PC-9 (cell line): ENCODE data around the gene PRKCA. TPM values are rescaled to one million over a fixed set of nuclear protein-coding genes. Genes with fewer than 3 reads are reported as not detected.

Source experiments
- BruUV-seq: library from RNA; stranded (reverse); fragments of 400-500 nt; replicated peaks from 2 replicates; lab custom pipeline; 2021; lab: Mats Ljungman, UMichigan
- CTCF ChIA-PET: fragments of 300-600 bp; sonication (Branson Sonifier 250); formaldehyde crosslinking; loops from one replicate; lab custom pipeline; 2022; ENCODE audit warnings: antibody characterized with exemption; lab: Charles Lee
- POLR2A ChIA-PET: fragments of 300-600 bp; sonication (Branson Sonifier 250); formaldehyde crosslinking; loops from one replicate; lab custom pipeline; 2022; ENCODE audit warnings: antibody characterized with exemption; ENCODE audit not compliant: unreplicated experiment; lab: Charles Lee
- DNase-seq, 2 experiments: peaks; one replicate each; pipeline versions ENCODE4 v3.0.0 to v3.0.0-alpha.2; 2015 to 2022; ENCODE audit warnings: mixed read lengths in 1 of 2
- H2AFZ ChIP-seq: fragments of 200-600 bp; sonication (generic); 2 replicates; pipeline ENCODE4 v1.8.1; 2017; ENCODE audit warnings: antibody characterized with exemption
- H3F3A ChIP-seq: fragments of 200-600 bp; sonication (generic); 2 replicates; pipeline ENCODE4 v1.8.1; 2017; ENCODE audit warnings: antibody characterized with exemption, mild to moderate bottlenecking, low read depth; ENCODE audit not compliant: insufficient read depth
- H3K27ac ChIP-seq: fragments of 200-600 bp; sonication (generic); 2 replicates; pipeline ENCODE4 v1.6.1; 2016; ENCODE audit warnings: mixed run types
- H3K27me3 ChIP-seq: fragments of 200-600 bp; sonication (generic); 2 replicates; pipeline ENCODE4 v1.6.1; 2016; ENCODE audit warnings: low read depth, mixed run types; ENCODE audit not compliant: insufficient read depth
- H3K36me3 ChIP-seq: fragments of 200-600 bp; sonication (generic); 2 replicates; pipeline ENCODE4 v1.6.1; 2016; ENCODE audit warnings: low read depth, mixed run types
- H3K4me1 ChIP-seq: fragments of 200-600 bp; sonication (generic); replicated peaks from 2 replicates; pipeline ENCODE4 v1.6.1; 2016; ENCODE audit warnings: mixed run types; ENCODE audit not compliant: insufficient read depth
- H3K4me2 ChIP-seq: fragments of 200-600 bp; sonication (generic); 2 replicates; pipeline ENCODE4 v1.6.1; 2017; ENCODE audit warnings: mixed run types
- H3K4me3 ChIP-seq: fragments of 200-600 bp; sonication (generic); 2 replicates; pipeline ENCODE4 v1.6.1; 2016; ENCODE audit warnings: mixed run types
- H3K79me2 ChIP-seq: fragments of 200-600 bp; sonication (generic); 2 replicates; pipeline ENCODE4 v1.6.1; 2017; ENCODE audit warnings: low read depth, mixed run types
- H3K9me2 ChIP-seq: fragments of 200-600 bp; sonication (generic); 2 replicates; pipeline ENCODE4 v1.8.1; 2017; ENCODE audit warnings: mild to moderate bottlenecking; ENCODE audit not compliant: insufficient read depth
- H3K9me3 ChIP-seq: fragments of 200-600 bp; sonication (generic); 2 replicates; pipeline ENCODE4 v1.8.1; 2016; ENCODE audit warnings: low read depth; ENCODE audit not compliant: insufficient read depth
- H4K20me1 ChIP-seq: fragments of 200-600 bp; sonication (generic); 2 replicates; pipeline ENCODE4 v1.8.1; 2017; ENCODE audit not compliant: insufficient read depth
- EZH2 ChIP-seq: fragments of 200-600 bp; sonication (generic); IDR thresholded peaks from 2 replicates; pipeline ENCODE4 v1.8.0; 2017; ENCODE audit warnings: antibody characterized with exemption, low read depth
- intact Hi-C: fragments of 100-400 bp; cut with micrococcal nuclease; formaldehyde crosslinking; loops from one replicate; pipeline ENCODE4 v1.10.0; 2022; ENCODE audit not compliant: unreplicated experiment
- total RNA-seq: library from RNA; stranded (reverse); gene quantifications from 2 replicates; pipeline ENCODE4 v1.2.3, GENCODE V29; 2021
- TF ChIP-seq, protein P1 (sequence below): fragments of 200-600 bp; sonication (generic); conservative IDR thresholded peaks from 2 replicates; pipeline ENCODE4 v1.6.1; 2017; ENCODE audit warnings: mixed run types, antibody characterized with exemption, mild to moderate bottlenecking, moderate library complexity

PRKCA gene
- total RNA-seq, 1 experiment from 2014 or later, result 23.1 TPM

GRCh38 chr17:66755944-66756290 lies 453.5 kb downstream of the PRKCA start:
- Histone ChIP-seq H3K27ac (no peak overlapping the region), H3F3A (no peaks in the 10 kb centered on the region), H3K4me3 (no peak overlapping the region), H3K4me2 (no peak overlapping the region), H3K79me2 (no peaks in the 10 kb centered on the region), H2AFZ (no peak overlapping the region), H3K9me3 (no peaks in the 10 kb centered on the region), H3K27me3 (no peaks in the 10 kb centered on the region), H4K20me1 (no peaks in the 10 kb centered on the region), H3K9me2 (no peaks in the 10 kb centered on the region), H3K4me1 (no peaks in the 10 kb centered on the region), H3K36me3 (no peaks in the 10 kb centered on the region; the same call in 1 of the 2 replicates)
- ChIA-PET CTCF (no interaction called here), POLR2A (no interaction called here)
- intact Hi-C loops, result no loop called here
- DNase-seq, result no peak
- TF ChIP-seq, protein P1, sequence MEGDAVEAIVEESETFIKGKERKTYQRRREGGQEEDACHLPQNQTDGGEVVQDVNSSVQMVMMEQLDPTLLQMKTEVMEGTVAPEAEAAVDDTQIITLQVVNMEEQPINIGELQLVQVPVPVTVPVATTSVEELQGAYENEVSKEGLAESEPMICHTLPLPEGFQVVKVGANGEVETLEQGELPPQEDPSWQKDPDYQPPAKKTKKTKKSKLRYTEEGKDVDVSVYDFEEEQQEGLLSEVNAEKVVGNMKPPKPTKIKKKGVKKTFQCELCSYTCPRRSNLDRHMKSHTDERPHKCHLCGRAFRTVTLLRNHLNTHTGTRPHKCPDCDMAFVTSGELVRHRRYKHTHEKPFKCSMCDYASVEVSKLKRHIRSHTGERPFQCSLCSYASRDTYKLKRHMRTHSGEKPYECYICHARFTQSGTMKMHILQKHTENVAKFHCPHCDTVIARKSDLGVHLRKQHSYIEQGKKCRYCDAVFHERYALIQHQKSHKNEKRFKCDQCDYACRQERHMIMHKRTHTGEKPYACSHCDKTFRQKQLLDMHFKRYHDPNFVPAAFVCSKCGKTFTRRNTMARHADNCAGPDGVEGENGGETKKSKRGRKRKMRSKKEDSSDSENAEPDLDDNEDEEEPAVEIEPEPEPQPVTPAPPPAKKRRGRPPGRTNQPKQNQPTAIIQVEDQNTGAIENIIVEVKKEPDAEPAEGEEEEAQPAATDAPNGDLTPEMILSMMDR, result no peak
- BruUV-seq, result no TSS peak

DNA sequence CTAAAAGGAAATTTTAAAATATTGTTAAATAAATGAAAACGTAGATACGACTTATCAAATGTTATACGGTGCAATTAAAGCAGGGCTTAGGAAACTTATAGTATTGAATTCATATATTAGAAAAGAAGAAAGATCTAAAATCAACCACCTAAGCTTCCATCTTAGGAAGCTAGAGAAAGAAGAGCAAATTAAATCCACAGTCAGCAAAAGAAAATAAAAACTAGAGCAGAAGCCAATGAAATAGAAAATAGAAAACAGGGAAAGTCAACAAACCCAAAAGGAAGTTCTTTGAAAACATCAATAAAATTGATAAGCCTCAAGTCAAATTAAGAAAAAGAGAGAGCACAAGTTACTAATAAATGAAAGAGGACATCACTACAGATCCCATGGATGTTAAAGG lies 457.9 kb downstream of the PRKCA start:
- Histone ChIP-seq H2AFZ (no peak overlapping the region), H3K9me3 (no peaks in the 10 kb centered on the region), H3F3A (no peaks in the 10 kb centered on the region), H3K36me3 (no peaks in the 10 kb centered on the region), H3K4me1 (no peaks in the 10 kb centered on the region), H3K79me2 (no peaks in the 10 kb centered on the region), H3K27ac (no peak overlapping the region), H3K4me2 (no peak overlapping the region), H3K4me3 (no peak overlapping the region), H3K9me2 (no peaks in the 10 kb centered on the region), H4K20me1 (no peaks in the 10 kb centered on the region), H3K27me3 (no peaks in the 10 kb centered on the region)
- DNase-seq, result no peak
- no TSS peak for BruUV-seq
- intact Hi-C loops, result no loop called here
- TF ChIP-seq, protein P1, result no peak
- no peak for TF ChIP-seq EZH2
- ChIA-PET POLR2A (interaction anchor here (0.7 kb wide), 1 partner anchor 1647 kb away, joined by 10 read pairs; no protein-coding TSS in a partner anchor), CTCF (no interaction called here)

GRCh38 chr17:66762276-66762675 lies 459.9 kb downstream of the PRKCA start:
- no TSS peak for BruUV-seq
- intact Hi-C loops, result no loop called here
- CTCF ChIA-PET, result no interaction called here

More at GRCh38 chr17:66762276-66762675, 459.9 kb downstream of the PRKCA start:
- POLR2A ChIA-PET, result no interaction called here
- TF ChIP-seq EZH2, result no peak
- TF ChIP-seq, protein P1, result no peak
- Histone ChIP-seq H3K79me2 (no peaks in the 10 kb centered on the region), H2AFZ (no peak overlapping the region), H3K36me3 (no peaks in the 10 kb centered on the region), H4K20me1 (no peaks in the 10 kb centered on the region), H3K4me1 (no peaks in the 10 kb centered on the region), H3K9me3 (no peaks in the 10 kb centered on the region), H3K27me3 (no peaks in the 10 kb centered on the region), H3K4me3 (no peak overlapping the region), H3F3A (no peaks in the 10 kb centered on the region), H3K9me2 (no peaks in the 10 kb centered on the region), H3K4me2 (no peak overlapping the region), H3K27ac (no peak overlapping the region)
- DNase-seq, result no peak
